HG03520 (cell line): Measurements from ENCODE around the gene NUF2.
"Not testable (repeated sequence)": the region's sequence is repeated elsewhere in the genome, so short reads cannot be mapped to it uniquely, and the experiment has no call there.

Experiments used
- ATAC-seq: cut with Tn5 transposase; IDR thresholded peaks from one replicate; pipeline ENCODE4 v1.9.1; 2021; ENCODE audit warnings: mild to moderate bottlenecking, moderate library complexity; ENCODE audit not compliant: unreplicated experiment

NUF2 gene

GRCh38 chr1:163331116-163331515 is 9.4 kb downstream of the NUF2 start:
- ATAC-seq = no peak

- no peak for ATAC-seq
These were observed 13.5 kb downstream of the NUF2 start for GRCh38 chr1:163335216-163335615.

DNA sequence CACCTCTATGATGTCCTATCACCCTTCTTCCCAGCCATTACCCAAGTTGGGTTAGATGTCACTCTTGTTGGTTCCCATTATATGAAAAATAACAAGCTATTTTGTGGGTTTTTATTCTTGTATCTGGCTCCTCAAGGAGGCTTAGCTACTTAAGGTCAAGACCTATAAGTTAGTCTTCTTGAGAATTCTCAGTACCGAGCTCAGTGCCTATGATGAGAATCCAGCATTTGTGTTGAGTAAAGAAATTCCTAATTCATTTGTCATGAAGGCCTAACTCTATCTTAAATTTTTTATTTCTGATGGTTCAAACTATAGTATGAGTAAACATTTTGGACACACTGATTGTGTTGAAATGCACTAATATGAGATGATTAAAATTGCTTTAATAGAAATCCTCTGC is 15.9 kb downstream of the NUF2 start:
- ATAC-seq = no peak

DNA sequence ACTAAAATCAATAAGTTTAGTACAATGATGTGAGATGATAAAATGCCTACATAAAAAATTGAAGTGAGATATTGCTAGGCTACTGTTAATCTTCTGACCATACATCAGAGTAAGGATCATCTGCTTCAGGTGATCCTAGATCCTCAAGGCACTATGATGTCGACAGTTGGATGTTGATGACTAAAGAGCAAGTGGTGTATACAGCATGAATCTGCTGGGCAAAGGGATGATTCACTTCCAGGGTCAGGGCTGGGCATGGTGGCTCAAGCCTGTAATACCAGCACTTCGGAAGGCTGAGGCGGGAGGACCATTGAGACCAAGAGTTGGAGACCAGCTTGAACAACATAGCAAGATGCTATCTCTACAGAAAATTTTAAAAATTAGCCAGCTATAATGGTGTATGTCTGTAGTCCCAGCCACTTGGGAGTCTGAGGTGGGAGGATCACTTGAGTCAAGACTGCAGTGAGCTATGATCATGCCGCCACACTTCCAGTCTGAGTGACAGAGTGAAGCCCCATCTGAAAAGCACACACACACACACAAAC is 24.6 kb downstream of the NUF2 start:
- no peak for ATAC-seq

GRCh38 chr1:163347106-163347505 is 25.4 kb downstream of the NUF2 start:
- ATAC-seq = no peak

DNA sequence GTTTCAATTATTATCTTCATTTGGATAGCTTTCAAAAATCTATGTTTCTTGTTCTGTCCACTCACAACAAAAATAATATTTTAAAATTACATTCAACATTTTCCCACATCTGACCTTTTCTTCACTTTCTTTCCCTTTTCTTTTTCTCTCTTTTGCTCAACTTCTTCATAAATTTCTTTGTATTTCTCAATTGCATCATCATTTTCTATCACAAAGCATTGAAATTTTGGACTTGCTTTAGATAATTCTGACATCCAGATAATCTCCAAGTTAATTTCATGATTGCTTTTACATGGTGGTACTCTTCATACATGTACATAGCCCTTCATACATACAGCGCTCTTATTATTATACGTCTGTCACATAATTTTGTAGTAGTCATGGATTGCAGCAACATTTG is 30.2 kb downstream of the NUF2 start:
- ATAC-seq = no peak

- ATAC-seq = no peak
These were observed 35.6 kb downstream of the NUF2 start for GRCh38 chr1:163357378-163357777.

DNA sequence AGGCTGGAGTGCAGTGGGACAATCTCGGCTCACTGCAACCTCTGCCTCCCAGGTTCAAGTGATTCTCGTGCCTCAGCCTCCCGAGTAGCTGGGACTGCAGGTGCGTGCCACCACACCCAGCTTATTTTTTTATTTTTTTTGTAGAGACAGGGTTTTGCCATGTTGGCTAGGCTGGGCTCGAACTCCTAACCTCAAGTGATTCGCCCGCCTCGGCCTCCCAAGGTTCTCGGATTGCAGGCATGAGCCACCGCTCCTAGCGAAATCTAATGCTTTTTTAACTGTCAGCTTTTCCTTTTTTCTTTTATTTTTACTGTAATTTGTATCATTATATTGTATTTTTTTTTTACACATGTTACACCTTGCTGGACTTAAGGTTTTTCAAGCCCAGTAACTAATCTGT is 36.4 kb downstream of the NUF2 start:
- ATAC-seq = not testable (repeated sequence)

GRCh38 chr1:163361123-163361934 is 39.6 kb downstream of the NUF2 start:
- ATAC-seq = no peak

- no peak for ATAC-seq
These were observed 43.4 kb downstream of the NUF2 start for GRCh38 chr1:163365186-163365585.

DNA sequence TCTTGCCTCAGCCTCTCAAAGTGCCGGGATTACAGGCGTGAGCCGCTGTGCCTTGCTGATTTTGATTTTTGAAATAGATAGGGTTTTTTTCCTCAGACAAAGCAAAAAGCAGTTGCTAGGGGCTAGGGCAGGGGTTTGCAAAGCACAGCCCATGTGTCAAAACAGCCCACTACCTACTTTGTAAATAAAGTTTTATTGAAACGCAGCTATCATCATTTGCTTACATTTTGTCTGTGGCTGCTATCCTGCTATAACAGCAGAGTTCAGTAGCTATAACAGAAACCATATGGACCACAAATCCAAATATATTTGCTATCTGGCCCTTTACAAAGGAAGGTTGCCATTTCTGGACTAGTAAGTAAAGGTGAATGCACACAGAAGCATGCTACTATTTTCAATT is 44.8 kb downstream of the NUF2 start:
- ATAC-seq = no peak

GRCh38 chr1:163367721-163368120 is 46.0 kb downstream of the NUF2 start:
- ATAC-seq = no peak

- ATAC-seq = no peak
These were observed 50.8 kb downstream of the NUF2 start for GRCh38 chr1:163372576-163372975.

GRCh38 chr1:163378554-163378953 is 56.8 kb downstream of the NUF2 start:
- no peak for ATAC-seq

DNA sequence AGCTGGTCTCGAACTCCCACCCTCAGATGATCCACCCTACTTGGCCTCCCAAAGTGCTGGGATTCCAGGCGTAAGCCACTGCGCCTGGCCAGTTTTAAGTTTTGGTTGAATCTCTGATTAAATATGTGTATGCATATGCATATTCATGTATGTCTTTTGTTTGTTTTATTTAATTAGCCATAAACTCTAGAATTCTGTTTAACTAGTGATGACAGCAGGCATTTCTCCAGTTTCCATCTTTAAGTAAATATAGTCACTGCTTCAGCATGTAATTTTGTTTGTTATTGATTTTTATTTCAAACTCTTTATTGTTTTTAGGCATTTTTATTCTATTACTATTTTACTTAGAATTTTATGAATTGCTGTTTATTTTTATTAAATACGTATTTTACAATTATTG is 58.0 kb downstream of the NUF2 start:
- no peak for ATAC-seq

DNA sequence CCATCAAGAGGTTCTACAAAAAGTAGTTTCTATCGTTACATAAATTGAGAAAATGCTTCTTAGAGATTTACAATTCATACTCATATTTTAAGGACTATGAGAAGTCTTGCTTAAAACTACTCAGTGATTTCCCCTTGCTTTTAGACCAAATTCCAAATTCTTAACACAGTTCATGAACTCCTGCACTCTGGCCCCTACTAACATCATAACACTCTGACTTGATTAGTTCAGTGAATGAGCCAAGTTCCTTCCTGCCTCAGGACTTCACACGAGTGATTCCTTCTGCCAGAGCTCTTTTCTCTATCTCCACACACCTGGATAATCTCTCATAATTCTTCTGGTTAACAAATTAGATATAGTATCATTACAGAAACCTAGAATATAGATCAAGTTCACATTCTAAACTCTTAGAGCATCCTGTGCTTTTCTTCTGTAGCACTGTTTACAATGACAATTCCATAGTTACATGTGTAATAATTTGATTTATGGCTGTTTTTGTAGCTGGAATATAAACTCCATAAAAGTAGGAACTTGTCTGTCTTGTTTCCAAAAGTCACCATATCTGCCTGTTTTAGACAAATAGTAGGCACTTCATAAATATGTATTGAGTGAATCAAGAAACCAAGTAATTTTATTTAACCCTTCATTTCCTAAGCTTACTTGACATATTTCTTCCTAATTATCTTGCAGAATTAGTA is 59.9 kb downstream of the NUF2 start:
- ATAC-seq = no peak

DNA sequence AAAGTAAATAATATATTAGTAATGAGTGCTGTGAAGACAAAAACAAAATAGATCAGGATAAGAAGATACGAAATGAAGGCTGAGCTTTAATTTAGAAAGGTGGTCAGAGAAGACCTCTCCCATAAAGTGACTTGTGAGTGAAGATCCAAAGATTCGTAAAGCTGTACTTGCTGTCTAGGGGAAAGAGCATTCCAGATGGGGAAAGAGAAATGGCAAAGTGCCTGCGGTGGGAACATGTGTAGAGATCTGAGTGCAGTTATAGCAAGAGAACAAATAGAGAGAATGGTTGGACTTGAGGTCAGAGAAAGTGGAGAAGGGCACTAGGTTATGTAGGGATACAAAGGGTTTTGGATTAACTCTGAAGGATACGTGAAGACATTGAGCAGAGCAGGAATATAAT is 60.6 kb downstream of the NUF2 start:
- no peak for ATAC-seq

DNA sequence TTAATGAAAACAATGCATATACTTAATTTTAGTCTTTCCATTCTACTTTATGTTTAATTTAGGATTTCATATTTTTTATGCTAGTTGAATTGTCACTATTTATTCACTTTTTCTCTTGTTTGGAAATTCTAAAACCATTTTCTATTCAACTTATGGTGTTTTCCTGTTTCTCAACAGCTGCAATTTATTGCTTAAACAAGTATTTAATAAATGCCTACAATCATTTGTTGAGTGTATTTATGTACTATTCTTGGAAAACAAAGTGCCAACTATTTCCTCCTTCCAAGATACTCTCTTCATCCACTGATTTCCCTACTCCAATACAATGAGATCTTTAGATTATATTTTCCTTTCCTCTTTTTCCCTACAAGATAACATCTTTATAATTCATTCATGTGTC is 65.4 kb downstream of the NUF2 start:
- ATAC-seq = no peak

GRCh38 chr1:163388970-163389369 is 67.2 kb downstream of the NUF2 start:
- ATAC-seq = no peak

GRCh38 chr1:163395790-163396189 is 74.0 kb downstream of the NUF2 start:
- no peak for ATAC-seq

DNA sequence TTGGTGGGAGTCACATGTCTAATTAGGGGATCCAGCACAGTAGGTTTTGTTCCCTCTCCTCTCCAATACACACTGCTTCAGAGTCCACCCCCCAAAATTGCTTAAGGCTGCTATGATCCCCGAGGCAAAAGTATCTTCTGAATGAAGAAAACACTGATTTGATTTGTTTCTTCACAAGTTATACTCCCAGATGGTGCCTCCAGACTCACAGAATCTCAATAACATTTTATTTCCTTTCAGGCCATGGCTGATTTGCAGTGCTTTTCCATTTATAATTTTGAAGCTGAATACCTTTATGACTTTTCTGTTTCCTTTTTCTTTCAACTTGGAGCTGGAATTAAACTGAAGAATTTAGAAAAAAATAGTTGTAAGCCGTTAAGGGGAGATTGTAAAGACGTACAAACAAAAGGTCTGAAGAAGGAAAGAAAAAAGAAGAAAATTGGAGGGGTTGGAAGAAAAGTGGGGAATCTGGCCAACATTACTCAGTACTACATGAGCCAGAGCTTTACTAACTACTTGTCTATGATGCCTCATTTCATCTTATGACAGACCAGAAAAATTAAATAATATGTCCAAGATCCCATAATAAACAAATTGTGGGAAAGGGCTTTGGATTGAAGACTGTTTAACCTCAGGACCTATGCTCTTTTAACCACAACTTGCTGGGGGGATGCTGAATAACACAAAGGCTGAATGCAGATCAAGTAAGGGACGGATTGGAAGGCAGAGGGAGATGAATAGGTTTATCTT is 75.9 kb downstream of the NUF2 start:
- no peak for ATAC-seq

- no peak for ATAC-seq
These were observed 77.2 kb downstream of the NUF2 start for GRCh38 chr1:163399001-163399400.
